HG03442 (cell line): ENCODE results near the gene PACS2.
"Not testable (repeated sequence)": the region's sequence is repeated elsewhere in the genome, so short reads cannot be mapped to it uniquely, and the experiment has no call there.

Source experiments
- ATAC-seq: cut with Tn5 transposase; IDR thresholded peaks from one replicate; pipeline ENCODE4 v1.9.1; 2021; ENCODE audit warnings: mild to moderate bottlenecking, moderate library complexity; ENCODE audit not compliant: unreplicated experiment

Gene PACS2

DNA sequence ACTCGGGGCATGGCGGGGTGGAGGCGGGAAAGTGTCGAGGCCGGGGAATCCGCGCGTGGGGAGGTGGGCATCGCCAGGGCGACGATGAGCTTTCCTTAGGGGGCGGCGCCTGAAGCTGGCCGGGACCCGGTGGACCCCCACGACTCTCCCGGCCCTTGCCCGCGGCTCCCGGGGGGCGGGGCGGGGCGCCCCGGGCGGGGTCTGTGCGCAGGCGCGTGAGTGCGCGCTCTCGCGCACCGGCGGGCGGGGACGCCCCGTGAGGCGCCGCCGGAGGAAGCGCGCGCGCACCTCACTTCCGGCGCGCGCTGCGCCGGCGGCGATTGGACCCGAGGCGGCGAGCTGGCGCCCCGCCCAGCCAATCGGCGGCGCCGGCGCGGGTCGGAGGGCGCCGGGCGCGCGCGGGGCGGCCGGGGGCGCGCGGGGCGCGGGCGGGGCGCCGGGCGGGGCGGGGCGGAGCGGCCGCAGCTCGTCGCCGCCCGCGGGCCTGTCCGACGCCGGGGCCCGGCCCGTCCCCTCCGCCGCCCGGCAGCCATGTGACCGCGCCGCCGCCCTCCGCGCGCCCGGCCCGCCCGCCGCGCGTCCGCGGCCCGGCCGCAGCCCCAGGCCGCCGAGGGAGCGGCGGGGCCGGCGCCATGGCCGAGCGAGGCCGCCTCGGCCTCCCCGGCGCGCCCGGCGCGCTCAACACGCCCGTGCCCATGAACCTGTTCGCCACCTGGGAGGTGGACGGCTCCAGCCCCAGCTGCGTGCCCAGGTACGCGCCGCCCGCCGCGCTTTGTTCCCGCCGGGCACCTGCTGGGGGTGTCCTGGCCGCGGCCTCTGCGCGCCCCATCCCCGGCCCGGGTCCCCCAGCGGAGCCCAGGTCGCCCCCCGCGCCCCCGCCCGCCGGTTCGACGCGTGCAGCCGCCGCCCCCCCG, at the start of gene PACS2:
TSS of gene PACS2 (plus strand) at position 462 of the 914 bp plus-strand sequence. CDS start at position 633, 171 bp downstream.
- peak; percentile 74 for ATAC-seq

DNA sequence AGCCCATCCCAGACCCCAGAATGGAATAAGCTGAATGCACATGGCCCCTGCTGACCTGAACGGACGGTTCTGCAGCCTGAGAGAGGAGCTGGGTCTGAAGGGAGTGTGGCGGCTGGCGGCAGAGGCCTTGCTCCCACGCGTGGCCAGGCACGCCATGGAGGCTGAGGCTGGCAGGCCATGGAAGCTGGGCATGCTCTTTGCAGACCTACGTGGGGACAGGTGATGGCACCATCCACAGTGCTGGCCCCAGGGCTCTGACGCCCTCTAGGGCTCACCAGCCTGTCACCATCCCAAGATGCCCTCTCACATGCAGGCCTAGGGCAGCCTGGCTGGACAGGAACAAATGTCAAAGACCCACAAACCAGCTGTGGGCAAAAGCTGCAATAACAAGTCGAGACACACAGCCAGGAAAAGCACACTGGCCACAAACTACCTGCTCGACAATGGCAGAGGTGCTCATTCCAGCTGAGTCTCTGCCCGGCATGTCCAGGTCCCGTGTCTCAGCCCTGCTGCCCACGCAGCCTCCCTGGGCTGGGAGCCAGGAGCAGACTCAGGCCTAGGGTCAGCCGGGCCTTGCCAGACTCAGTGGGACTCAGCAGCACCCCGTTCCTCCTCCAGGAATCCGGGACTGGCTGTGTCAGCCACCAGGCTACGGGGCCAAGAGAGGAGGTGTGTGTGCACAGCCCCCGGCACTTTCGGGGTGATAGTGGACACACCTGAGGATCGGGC, 46.6 kb upstream of the PACS2 start:
- no peak for ATAC-seq

GRCh38 chr14:105268736-105269354, 45.7 kb upstream of the PACS2 start:
- no peak for ATAC-seq

DNA sequence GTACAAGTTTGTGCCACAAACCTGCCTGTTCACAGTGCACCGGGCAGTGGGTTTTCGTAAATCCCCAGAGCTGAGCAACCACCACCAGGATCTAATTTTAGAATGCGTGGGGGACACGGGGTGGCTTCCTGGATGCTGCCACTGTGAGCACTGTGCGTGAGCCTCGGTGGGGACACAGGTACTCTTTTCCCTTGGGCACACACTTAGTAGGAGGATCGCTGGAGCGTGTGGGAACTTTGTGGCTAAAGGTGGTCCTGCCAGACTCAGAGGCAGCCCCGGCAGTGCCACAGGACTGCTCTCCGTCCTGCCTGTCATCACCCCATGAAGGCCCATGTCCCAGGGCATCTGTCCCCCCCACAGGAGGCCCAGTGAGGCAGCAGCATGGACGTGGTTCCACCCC, 45.1 kb upstream of the PACS2 start:
- ATAC-seq: no peak

- ATAC-seq: no peak
Observed at GRCh38 chr14:105271224-105271890, 43.2 kb upstream of the PACS2 start.

GRCh38 chr14:105272623-105273022, 41.9 kb upstream of the PACS2 start:
- no peak for ATAC-seq

- no peak for ATAC-seq
Observed at GRCh38 chr14:105273062-105273461, 41.5 kb upstream of the PACS2 start.

DNA sequence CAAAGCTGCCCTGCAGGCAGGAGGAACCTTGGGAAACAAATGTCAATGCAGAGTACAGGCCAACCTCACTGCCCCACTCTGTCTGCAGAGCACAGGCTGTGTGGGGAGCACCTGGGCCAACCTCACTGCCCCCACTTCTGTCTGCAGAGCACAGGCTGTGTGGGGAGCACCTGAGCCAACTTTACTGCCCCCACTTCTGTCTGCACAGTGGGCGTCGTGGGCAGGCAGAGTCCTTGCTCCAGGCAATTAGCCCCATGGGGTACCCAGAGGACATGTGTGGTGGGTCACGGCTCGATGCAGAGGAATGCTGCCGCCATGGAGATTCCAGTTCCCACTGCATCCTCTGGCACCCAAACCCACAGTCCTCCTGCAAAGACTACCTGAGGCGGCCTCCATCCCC, 39.9 kb upstream of the PACS2 start:
- ATAC-seq: no peak

- ATAC-seq: no peak
Observed at GRCh38 chr14:105275267-105275946, 39.1 kb upstream of the PACS2 start.

DNA sequence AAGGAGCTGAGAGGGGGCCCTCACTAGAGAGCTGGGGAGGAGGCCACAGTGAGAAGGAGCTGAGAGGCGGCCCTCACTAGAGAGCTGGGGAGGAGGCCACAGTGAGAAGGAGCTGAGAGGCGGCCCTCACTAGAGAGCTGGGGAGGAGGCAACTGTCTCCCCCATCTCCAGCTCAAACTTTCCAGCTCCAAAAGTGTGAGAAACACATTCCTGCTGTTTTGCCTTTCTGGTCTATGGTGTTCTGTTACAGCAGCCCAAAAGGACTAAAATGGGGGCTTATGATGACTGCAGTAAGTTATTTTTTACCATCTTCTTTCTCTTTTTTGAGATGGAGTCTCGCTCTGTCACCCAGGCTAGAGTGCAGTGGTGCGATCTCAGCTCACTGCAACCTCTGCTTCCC, 37.1 kb upstream of the PACS2 start:
- ATAC-seq: not testable (repeated sequence)

GRCh38 chr14:105279642-105280361, 34.7 kb upstream of the PACS2 start:
- ATAC-seq: no peak

GRCh38 chr14:105280525-105280924, 34.0 kb upstream of the PACS2 start:
- ATAC-seq: no peak

DNA sequence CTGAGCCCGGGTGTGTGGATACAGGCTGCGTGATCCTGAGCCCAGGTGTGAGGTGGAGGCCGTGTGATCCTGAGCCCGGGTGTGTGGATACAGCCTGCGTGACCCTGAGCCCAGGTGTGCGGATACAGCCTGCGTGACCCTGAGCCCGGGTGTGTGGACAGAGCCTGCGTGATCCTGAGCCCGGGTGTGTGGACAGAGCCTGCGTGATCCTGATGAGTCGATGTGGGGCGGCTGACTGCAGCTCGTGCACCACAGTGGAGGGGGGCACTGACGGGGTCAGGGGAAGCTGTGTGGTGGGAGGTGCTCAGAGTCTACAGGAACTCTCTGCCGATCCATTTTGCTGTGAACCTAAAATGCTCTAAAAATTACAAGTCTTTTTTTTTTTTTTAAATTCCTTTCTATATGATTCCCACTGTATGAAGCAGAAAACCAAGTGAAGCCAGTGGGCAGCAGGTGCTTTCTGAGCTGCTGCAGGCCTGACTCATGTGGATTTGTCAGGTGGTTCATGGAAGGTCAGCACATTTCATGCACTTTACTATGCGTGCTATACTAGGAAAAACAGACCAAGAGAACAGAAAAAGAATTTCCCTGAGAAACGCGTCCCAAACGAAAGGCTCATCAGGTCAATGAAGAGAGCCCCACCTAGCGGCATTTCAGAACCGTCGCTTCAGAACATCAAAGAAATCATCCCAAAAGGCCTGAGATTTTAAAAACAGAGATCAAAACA, 33.0 kb upstream of the PACS2 start:
- no peak for ATAC-seq

- ATAC-seq: no peak
Observed at GRCh38 chr14:105282098-105282725, 32.3 kb upstream of the PACS2 start.

DNA sequence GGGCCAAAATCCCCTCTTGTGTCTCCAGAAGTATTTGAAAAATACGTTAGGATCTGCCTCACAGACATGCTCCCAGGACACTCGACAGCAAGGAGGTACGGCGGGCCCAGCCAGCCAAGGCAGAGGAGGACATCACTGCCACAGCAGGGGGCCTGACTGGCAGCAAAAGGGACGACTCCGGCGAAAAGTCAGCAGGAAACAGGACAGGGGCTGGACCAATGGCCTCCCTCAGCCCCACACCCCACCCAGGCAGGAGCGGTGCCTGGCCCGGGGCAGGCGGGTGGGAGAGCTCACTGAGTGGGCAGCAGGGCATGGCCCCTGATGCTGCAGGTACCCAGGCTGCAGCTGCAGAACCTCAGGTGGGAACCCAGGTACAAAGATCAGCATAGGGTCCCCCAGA, 31.5 kb upstream of the PACS2 start:
- no peak for ATAC-seq

GRCh38 chr14:105283899-105284298, 30.6 kb upstream of the PACS2 start:
- no peak for ATAC-seq

DNA sequence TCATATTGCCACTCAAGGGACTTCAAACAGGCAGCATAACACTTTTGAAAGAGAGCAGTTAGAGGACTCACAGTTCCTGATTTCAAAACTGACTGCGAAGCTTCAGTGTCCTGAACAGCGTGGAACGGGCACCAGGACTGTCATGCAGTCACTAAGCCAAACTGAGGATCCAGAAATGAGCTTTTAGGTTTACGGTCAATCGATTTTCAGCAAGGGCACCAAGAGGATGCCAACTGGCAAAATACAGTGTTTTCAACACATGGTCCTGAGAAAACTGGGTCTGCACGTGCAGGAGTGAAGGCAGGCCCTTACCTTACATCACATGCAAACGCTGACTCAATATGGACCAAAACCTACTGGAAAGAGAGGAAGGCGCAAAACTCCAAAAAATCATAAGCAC, 29.4 kb upstream of the PACS2 start:
- no peak for ATAC-seq

- ATAC-seq: no peak
Observed at GRCh38 chr14:105286759-105287144, 27.8 kb upstream of the PACS2 start.
